Epithelial cell of prostate (primary cell): ENCODE measurements around the gene RHBDD1.

Experiments
- DNase-seq: peaks from one replicate; pipeline ENCODE4 v3.0.0-alpha.2; 2011; ENCODE audit warnings: low read depth, low spot score
- H3K27ac ChIP-seq: fragments of 450-650 bp; 2 replicates; pipeline ENCODE4 v1.5.1; 2017; ENCODE audit warnings: mild to moderate bottlenecking

The RHBDD1 gene

GRCh38 chr2:226881287-226881686 is 45.4 kb downstream of the RHBDD1 start:
- no peak overlapping the region for H3K27ac ChIP-seq
- DNase-seq = no peak

- H3K27ac ChIP-seq = no peak overlapping the region
- DNase-seq = no peak
Observed at GRCh38 chr2:226882606-226883005, 46.8 kb downstream of the RHBDD1 start.

- no peak overlapping the region for H3K27ac ChIP-seq
- DNase-seq = no peak
Observed at GRCh38 chr2:226883296-226883795, 47.5 kb downstream of the RHBDD1 start.

- DNase-seq = no peak
Observed at GRCh38 chr2:226884166-226884565, 48.3 kb downstream of the RHBDD1 start.

GRCh38 chr2:226885769-226886435 is 50.0 kb downstream of the RHBDD1 start:
- H3K27ac ChIP-seq = no peak overlapping the region
- no peak for DNase-seq

More at GRCh38 chr2:226884166-226884565, 48.3 kb downstream of the RHBDD1 start:
- no peak overlapping the region for H3K27ac ChIP-seq

GRCh38 chr2:226887940-226888339 is 52.1 kb downstream of the RHBDD1 start:
- DNase-seq = no peak
- H3K27ac ChIP-seq = peak overlapping the region; percentile 29

- H3K27ac ChIP-seq = peak overlapping the region; percentile 29
- no peak for DNase-seq
Observed at GRCh38 chr2:226888378-226888965, 52.6 kb downstream of the RHBDD1 start.

- DNase-seq = no peak
- peak overlapping the region; percentile 29 for H3K27ac ChIP-seq
Observed at GRCh38 chr2:226888971-226889370, 53.1 kb downstream of the RHBDD1 start.

GRCh38 chr2:226890286-226890685 is 54.4 kb downstream of the RHBDD1 start:
- H3K27ac ChIP-seq = no peak overlapping the region
- DNase-seq = no peak

- H3K27ac ChIP-seq = peak overlapping the region; percentile 8
- no peak for DNase-seq
Observed at GRCh38 chr2:226891780-226892590, 56.1 kb downstream of the RHBDD1 start.

- no peak overlapping the region for H3K27ac ChIP-seq
- no peak for DNase-seq
Observed at GRCh38 chr2:226892729-226893128, 56.9 kb downstream of the RHBDD1 start.

- no peak overlapping the region for H3K27ac ChIP-seq
- DNase-seq = no peak
Observed at GRCh38 chr2:226893216-226893615, 57.4 kb downstream of the RHBDD1 start.

GRCh38 chr2:226894752-226895151 is 58.9 kb downstream of the RHBDD1 start:
- no peak for DNase-seq
- H3K27ac ChIP-seq = no peak overlapping the region

- H3K27ac ChIP-seq = no peak overlapping the region
- DNase-seq = no peak
Observed at GRCh38 chr2:226895579-226895978, 59.7 kb downstream of the RHBDD1 start.

GRCh38 chr2:226898121-226898520 is 62.3 kb downstream of the RHBDD1 start:
- no peak overlapping the region for H3K27ac ChIP-seq
- DNase-seq = no peak

GRCh38 chr2:226898897-226899296 is 63.0 kb downstream of the RHBDD1 start:
- DNase-seq = no peak

GRCh38 chr2:226902041-226902966 is 66.5 kb downstream of the RHBDD1 start:
- no peak for DNase-seq
- peak overlapping the region; percentile 66 for H3K27ac ChIP-seq

More at GRCh38 chr2:226898897-226899296, 63.0 kb downstream of the RHBDD1 start:
- no peak overlapping the region for H3K27ac ChIP-seq

- H3K27ac ChIP-seq = peak overlapping the region; percentile 66
- DNase-seq = peak; percentile 37
Observed at GRCh38 chr2:226903179-226903578, 67.3 kb downstream of the RHBDD1 start.

GRCh38 chr2:226904592-226904991 is 68.7 kb downstream of the RHBDD1 start:
- no peak for DNase-seq
- H3K27ac ChIP-seq = no peak overlapping the region

- no peak overlapping the region for H3K27ac ChIP-seq
- no peak for DNase-seq
Observed at GRCh38 chr2:226905718-226906117, 69.9 kb downstream of the RHBDD1 start.
